Panc1 (cell line): ENCODE data around the gene BDP1. TPM values are rescaled to one million over a fixed set of nuclear protein-coding genes. Genes with fewer than 3 reads are reported as not detected.
A peak's percentile ranks its signal among the peaks of the same experiment; 100 is the strongest.

ENCODE experiments used
- ATAC-seq: fragments of 200-7000 bp; cut with Tn5 transposase; 2 replicates; pipeline ENCODE4 v1.9.1; 2020; ENCODE audit warnings: mild to moderate bottlenecking, moderate library complexity
- BruUV-seq: library from RNA; stranded (reverse); fragments of 400-500 nt; replicated peaks from 2 replicates; lab custom pipeline; 2021; lab: Mats Ljungman, UMichigan
- CTCF ChIA-PET: fragments of 300-600 bp; sonication (Branson Sonifier 250); formaldehyde crosslinking; loops from one replicate; lab custom pipeline; 2022; ENCODE audit warnings: antibody characterized with exemption; lab: Charles Lee
- POLR2A ChIA-PET: fragments of 300-600 bp; sonication (Branson Sonifier 250); formaldehyde crosslinking; loops from one replicate; lab custom pipeline; 2022; ENCODE audit warnings: antibody characterized with exemption; lab: Charles Lee
- DNase-seq: peaks from one replicate; pipeline ENCODE4 v3.0.0-alpha.2; 2010; ENCODE audit warnings: low read depth, low spot score
- H3K27ac ChIP-seq: 2 replicates; pipeline ENCODE4 v1.5.1; 2011; ENCODE audit warnings: mild to moderate bottlenecking, low read length, inconsistent platforms
- H3K27me3 ChIP-seq: fragments of 200-500 bp; sonication (Bioruptor generic); 2 replicates; pipeline ENCODE4 v1.6.0; 2014; ENCODE audit warnings: low read length, inconsistent platforms; ENCODE audit not compliant: control insufficient read depth, insufficient read depth
- H3K36me3 ChIP-seq: fragments of 200-500 bp; sonication (Bioruptor generic); 2 replicates; pipeline ENCODE4 v1.5.1; 2014; ENCODE audit warnings: inconsistent platforms, mild to moderate bottlenecking, low read length, moderate library complexity; ENCODE audit not compliant: control insufficient read depth, insufficient read depth
- H3K4me1 ChIP-seq: 2 replicates; pipeline ENCODE4 v1.5.1; 2011; ENCODE audit warnings: inconsistent platforms, mild to moderate bottlenecking, low read length, moderate library complexity; ENCODE audit not compliant: control insufficient read depth, insufficient read depth
- H3K4me3 ChIP-seq, 2 experiments: 2 replicates each; pipeline ENCODE4 v1.5.1; 2011 to 2012; ENCODE audit warnings: low read depth in 2 of 2, low read length in 2 of 2, mild to moderate bottlenecking in 2 of 2, inconsistent platforms in 1 of 2, moderate library complexity in 1 of 2
- H3K9me3 ChIP-seq: fragments of 200-500 bp; sonication (Bioruptor generic); 2 replicates; pipeline ENCODE4 v1.5.1; 2014; ENCODE audit warnings: low read depth, mild to moderate bottlenecking, inconsistent platforms, low read length, moderate library complexity; ENCODE audit not compliant: control insufficient read depth, insufficient read depth
- CTCF ChIP-seq: fragments of 450-650 bp; IDR thresholded peaks from 2 replicates; pipeline ENCODE4 v1.5.1; 2017; ENCODE audit warnings: mild to moderate bottlenecking
- POLR2AphosphoS5 ChIP-seq: IDR thresholded peaks from 2 replicates; pipeline ENCODE4 v1.6.1; 2012; ENCODE audit warnings: mild to moderate bottlenecking, low read depth, low read length, moderate library complexity
- REST ChIP-seq, 2 experiments: IDR thresholded peaks; 2 replicates each; pipeline ENCODE4 v1.6.1; 2011 to 2012; ENCODE audit warnings: low read depth in 2 of 2, control low read depth in 1 of 2, low read length in 1 of 2, mild to moderate bottlenecking in 1 of 2, moderate library complexity in 1 of 2; ENCODE audit not compliant: insufficient read depth in 1 of 2
- SIN3A ChIP-seq: IDR thresholded peaks from 2 replicates; pipeline ENCODE4 v1.6.1; 2012; ENCODE audit warnings: low read depth, mild to moderate bottlenecking, low read length, moderate library complexity, borderline replicate concordance; ENCODE audit not compliant: insufficient read depth
- TCF7L2 ChIP-seq: IDR thresholded peaks from 2 replicates; pipeline ENCODE4 v1.6.1; 2011; ENCODE audit warnings: mild to moderate bottlenecking, low read depth, low read length, inconsistent platforms
- in situ Hi-C: cut with HindIII; loops from 2 replicates; pipeline ENCODE4 v1.10.0; 2016; ENCODE audit warnings: low sequenced_read_pairs, low pct_unique_long_range_greater_than_20kb
- intact Hi-C: fragments of 100-400 bp; cut with micrococcal nuclease; formaldehyde crosslinking; loops from one replicate; pipeline ENCODE4 v1.10.0; 2022; ENCODE audit not compliant: unreplicated experiment
- total RNA-seq: library from RNA; stranded (reverse); gene quantifications from one replicate; pipeline ENCODE4 v1.2.1, GENCODE V29; 2021; ENCODE audit not compliant: unreplicated experiment

Gene BDP1
- total RNA-seq, 1 experiment from 2014 or later = 30.7 TPM

DNA sequence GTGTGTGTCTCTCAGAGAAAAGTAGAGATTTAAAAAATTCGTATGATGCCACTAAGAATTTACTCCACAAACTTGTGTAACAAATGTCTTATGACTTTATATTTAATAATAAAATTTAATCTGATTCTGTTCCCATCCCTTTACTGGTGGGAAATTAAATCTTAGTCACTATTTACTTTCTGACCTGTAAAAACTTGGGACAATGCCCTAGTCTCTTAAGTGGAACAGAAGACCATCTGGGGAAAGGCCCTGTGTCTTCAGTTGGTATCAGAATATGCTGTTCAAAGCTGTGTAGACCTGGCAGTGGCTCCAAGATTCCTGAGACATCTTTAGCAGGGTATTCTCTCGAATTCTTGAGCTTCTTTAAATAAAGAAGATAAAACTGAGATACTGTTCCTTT is 2.6 kb upstream of the BDP1 start:
- in situ Hi-C loops (no loop called here), intact Hi-C loops (no loop called here)
- Histone ChIP-seq H3K27ac (no peak overlapping the region; the same call in 1 of the 2 replicates), H3K9me3 (no peaks in the 10 kb centered on the region), H3K36me3 (no peaks in the 10 kb centered on the region; the same call in none of the 2 replicates), H3K4me1 (peaks cover 15% of the 10 kb centered on the region), H3K4me3 (no peak overlapping the region), H3K27me3 (no peaks in the 10 kb centered on the region)
- CTCF ChIA-PET = no interaction called here
- ATAC-seq (no peak), DNase-seq (no peak)
- POLR2A ChIA-PET = no interaction called here
- TF ChIP-seq CTCF (no peak), SIN3A (no peak), REST (IDR thresholded peaks at IDR 0.05; ENCODE audit: insufficient read depth in 1 of 2, low read depth in 2 of 2, low read length in 1 of 2) (no peak), TCF7L2 (no peak), POLR2AphosphoS5 (no peak)
- BruUV-seq = no TSS peak

GRCh38 chr5:71454913-71455312 is 538 bp upstream of the BDP1 start:
- intact Hi-C loops (no loop called here), in situ Hi-C loops (no loop called here)
- TF ChIP-seq TCF7L2 (no peak), CTCF (no peak), SIN3A (no peak), POLR2AphosphoS5 (no peak), REST (IDR thresholded peaks at IDR 0.05; ENCODE audit: insufficient read depth in 1 of 2, low read depth in 2 of 2, low read length in 1 of 2) (no peak)
- Histone ChIP-seq H3K36me3 (peaks cover 10% of the 10 kb centered on the region), H3K4me1 (peaks cover 16% of the 10 kb centered on the region), H3K27me3 (no peaks in the 10 kb centered on the region), H3K4me3 (peak overlapping the region; percentile 91 to 92), H3K27ac (peak overlapping the region; percentile 71), H3K9me3 (no peaks in the 10 kb centered on the region)
- no TSS peak for BruUV-seq
- DNase-seq (no peak), ATAC-seq (no peak)
- POLR2A ChIA-PET = no interaction called here
- CTCF ChIA-PET = no interaction called here
